ENCODE measurements around the gene RRP36.
A peak's percentile ranks its signal among the peaks of the same experiment; 100 is the strongest.
"Not testable (repeated sequence)": the region's sequence is repeated elsewhere in the genome, so short reads cannot be mapped to it uniquely, and the experiment has no call there.

RRP36 gene

DNA sequence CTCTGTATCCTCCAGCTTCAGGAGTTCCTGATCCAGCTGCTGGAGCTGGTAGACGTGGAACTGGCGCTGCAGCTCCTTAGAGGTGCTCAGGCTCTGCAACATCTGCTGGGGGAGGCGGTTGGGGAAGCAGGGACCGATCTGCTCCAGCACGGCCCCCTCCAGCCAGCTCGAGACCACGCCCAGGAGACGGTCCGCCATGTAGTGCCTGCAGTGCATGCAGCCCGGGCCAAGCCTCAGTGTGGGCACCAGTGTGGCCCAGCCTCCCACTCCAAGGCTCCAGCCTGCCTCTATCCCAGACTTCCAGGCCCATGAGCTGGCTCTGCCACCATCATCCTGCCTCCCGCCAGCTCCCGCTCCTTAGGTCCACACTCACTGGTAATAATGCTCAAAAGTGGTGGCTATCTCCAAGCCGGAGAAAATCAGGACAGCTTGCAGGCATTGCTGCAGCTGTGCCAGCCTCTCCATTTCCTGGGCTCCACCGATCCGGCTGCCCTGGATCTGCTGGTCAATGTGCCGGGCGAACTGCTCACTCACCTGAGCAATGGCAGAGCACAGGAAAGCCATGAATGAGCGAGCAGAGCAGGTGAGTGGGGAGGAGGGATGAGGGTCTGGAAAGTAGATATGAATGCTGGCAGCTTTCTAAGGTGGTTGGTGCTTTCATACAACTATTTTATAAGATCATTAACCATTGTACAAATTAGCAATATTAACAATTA, 19.3 kb downstream of the RRP36 start:
- Histone ChIP-seq H3K9me3 (ENCODE audit: control insufficient read depth, insufficient read depth, low read depth, low read length) (no peaks in the 10 kb centered on the region), H3K4me3 (ENCODE audit: low read depth, low read length) (no peak overlapping the region), H3K36me3 (ENCODE audit: control insufficient read depth in 2 of 2, insufficient read depth in 1 of 2, low read length in 2 of 2) (peaks cover 41 to 84% of the 10 kb centered on the region in 2 experiments), H3K27ac (ENCODE audit: extremely low read depth, low read depth, low read length) (no peak overlapping the region), H3K4me1 (ENCODE audit: control insufficient read depth, insufficient read depth, low read length) (no peaks in the 10 kb centered on the region)
- POLR2A ChIA-PET = interaction anchor here (0.7 to 2.4 kb wide), 5 partner anchors 9 to 20 kb away, joined by 3 to 6 read pairs (median 5); partner anchors contain the start of genes CUL7 and RRP36
- CTCF ChIA-PET = interaction anchor here (0.7 to 1.0 kb wide), 3 partner anchors 14 to 77 kb away, joined by 3 to 4 read pairs (median 4); no protein-coding TSS in a partner anchor
- TF ChIP-seq ZNF513 (tag by site-specific recombination; IDR thresholded peaks at IDR 0.05) (no peak), ZNF600 (tag by site-specific recombination; IDR thresholded peaks at IDR 0.05) (0 out of 2 replicates have a peak, but pooled peaks have one; percentile 19)

- not testable (repeated sequence) for H3K9me3 ChIP-seq (ENCODE audit: control insufficient read depth, insufficient read depth, low read depth, low read length); H3K27ac ChIP-seq (ENCODE audit: extremely low read depth, low read depth, low read length); H3K4me3 ChIP-seq (ENCODE audit: low read depth, low read length); H3K4me1 ChIP-seq (ENCODE audit: control insufficient read depth, insufficient read depth, low read length)
- peaks cover 34 to 86% of the 10 kb centered on the region in 2 experiments for H3K36me3 ChIP-seq (ENCODE audit: control insufficient read depth in 2 of 2, insufficient read depth in 1 of 2, low read length in 2 of 2)
- POLR2A ChIA-PET = interaction anchor here (1.3 to 4.2 kb wide), 4 partner anchors 8 to 18 kb away, joined by 3 to 17 read pairs (median 5); partner anchors contain the start of gene CUL7
- CTCF ChIA-PET = interaction anchor here (0.6 to 1.5 kb wide), 3 partner anchors 14 to 103 kb away, joined by 3 read pairs; no protein-coding TSS in a partner anchor
- peak; percentile 94 for TF ChIP-seq PRDM1 (tag by site-specific recombination; IDR thresholded peaks at IDR 0.05)
Observed at GRCh38 chr6:43041475-43041874, 20.1 kb downstream of the RRP36 start.

DNA sequence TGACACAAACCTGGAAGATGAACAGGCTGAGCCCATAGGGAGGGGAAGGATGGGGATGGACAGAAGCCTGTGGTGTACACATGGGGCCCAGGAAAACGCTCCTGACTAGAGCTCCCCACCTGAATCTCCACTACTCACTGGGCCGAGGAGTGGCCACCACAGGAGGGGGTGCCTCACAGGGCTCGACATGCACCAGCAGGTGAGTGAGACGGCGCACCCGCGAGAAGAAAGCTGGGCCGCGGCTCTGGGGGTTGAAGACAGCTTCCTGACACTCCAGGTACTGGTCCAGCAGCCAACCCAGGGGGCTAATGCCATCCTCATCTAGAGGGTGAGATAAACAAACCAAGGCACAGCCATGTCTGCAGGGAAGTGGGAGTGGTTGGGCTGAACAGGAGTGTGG, 21.9 kb downstream of the RRP36 start:
- Histone ChIP-seq H3K4me1 (ENCODE audit: control insufficient read depth, insufficient read depth, low read length) (no peaks in the 10 kb centered on the region), H3K4me3 (ENCODE audit: low read depth, low read length) (no peak overlapping the region), H3K27ac (ENCODE audit: extremely low read depth, low read depth, low read length) (no peak overlapping the region), H3K9me3 (ENCODE audit: control insufficient read depth, insufficient read depth, low read depth, low read length) (no peaks in the 10 kb centered on the region), H3K36me3 (ENCODE audit: control insufficient read depth in 2 of 2, insufficient read depth in 1 of 2, low read length in 2 of 2) (peaks cover 25 to 86% of the 10 kb centered on the region in 2 experiments)
- ChIA-PET CTCF (interaction anchor here (0.8 to 1.5 kb wide), 2 partner anchors 101 to 127 kb away, joined by 3 read pairs; no protein-coding TSS in a partner anchor), POLR2A (interaction anchor here (1.0 to 4.2 kb wide), 2 partner anchors 10 to 15 kb away, joined by 3 to 17 read pairs; partner anchors contain the start of gene CUL7)
- TF ChIP-seq ZNF121 (tag by site-specific recombination; IDR thresholded peaks at IDR 0.05) = no peak
- TF ChIP-seq ZNF350 (tag by site-specific recombination; IDR thresholded peaks at IDR 0.05) = no peak
- TF ChIP-seq, protein P1, sequence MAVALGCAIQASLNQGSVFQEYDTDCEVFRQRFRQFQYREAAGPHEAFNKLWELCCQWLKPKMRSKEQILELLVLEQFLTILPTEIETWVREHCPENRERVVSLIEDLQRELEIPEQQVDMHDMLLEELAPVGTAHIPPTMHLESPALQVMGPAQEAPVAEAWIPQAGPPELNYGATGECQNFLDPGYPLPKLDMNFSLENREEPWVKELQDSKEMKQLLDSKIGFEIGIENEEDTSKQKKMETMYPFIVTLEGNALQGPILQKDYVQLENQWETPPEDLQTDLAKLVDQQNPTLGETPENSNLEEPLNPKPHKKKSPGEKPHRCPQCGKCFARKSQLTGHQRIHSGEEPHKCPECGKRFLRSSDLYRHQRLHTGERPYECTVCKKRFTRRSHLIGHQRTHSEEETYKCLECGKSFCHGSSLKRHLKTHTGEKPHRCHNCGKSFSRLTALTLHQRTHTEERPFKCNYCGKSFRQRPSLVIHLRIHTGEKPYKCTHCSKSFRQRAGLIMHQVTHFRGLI (tag by site-specific recombination; IDR thresholded peaks at IDR 0.05) = 0 out of 2 replicates have a peak, but pooled peaks have one; percentile 25
- TF ChIP-seq, protein P2, sequence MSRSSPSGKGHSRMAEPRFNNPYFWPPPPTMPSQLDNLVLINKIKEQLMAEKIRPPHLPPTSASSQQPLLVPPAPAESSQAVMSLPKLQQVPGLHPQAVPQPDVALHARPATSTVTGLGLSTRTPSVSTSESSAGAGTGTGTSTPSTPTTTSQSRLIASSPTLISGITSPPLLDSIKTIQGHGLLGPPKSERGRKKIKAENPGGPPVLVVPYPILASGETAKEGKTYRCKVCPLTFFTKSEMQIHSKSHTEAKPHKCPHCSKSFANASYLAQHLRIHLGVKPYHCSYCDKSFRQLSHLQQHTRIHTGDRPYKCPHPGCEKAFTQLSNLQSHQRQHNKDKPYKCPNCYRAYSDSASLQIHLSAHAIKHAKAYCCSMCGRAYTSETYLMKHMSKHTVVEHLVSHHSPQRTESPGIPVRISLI (tag by site-specific recombination; IDR thresholded peaks at IDR 0.05) = no peak

DNA sequence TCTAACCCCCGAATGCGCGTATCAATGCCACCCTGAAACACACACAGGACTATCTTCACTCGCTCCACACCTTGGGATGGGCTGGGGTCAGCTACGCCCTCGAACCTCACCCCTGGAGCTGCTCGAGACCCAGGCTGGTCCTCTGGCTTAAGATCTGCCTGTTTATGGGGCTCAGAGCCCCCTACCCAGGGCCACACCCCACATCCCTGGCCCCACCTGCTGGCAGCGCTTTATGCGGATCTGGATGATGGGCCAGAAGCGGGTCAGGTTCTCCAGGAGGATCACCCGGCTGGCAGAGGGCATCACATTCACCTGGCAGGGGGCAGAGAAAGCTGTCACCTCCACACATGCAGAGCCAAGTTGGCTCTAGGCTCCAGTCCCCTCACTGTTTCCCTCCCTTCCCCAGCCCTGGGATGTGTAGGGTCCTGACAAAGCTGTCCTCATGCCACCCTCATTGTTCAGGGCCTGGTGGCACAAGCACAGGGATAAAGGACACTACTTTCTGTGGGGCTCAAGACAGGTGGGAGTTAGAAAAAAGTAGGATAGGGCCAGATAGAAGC, 24.0 kb downstream of the RRP36 start:
- Histone ChIP-seq H3K4me1 (ENCODE audit: control insufficient read depth, insufficient read depth, low read length) (no peaks in the 10 kb centered on the region), H3K9me3 (ENCODE audit: control insufficient read depth, insufficient read depth, low read depth, low read length) (no peaks in the 10 kb centered on the region), H3K36me3 (ENCODE audit: control insufficient read depth in 2 of 2, insufficient read depth in 1 of 2, low read length in 2 of 2) (peaks cover 29 to 86% of the 10 kb centered on the region in 2 experiments), H3K27ac (ENCODE audit: extremely low read depth, low read depth, low read length) (no peak overlapping the region), H3K4me3 (ENCODE audit: low read depth, low read length) (no peak overlapping the region)
- CTCF ChIA-PET = no interaction called here
- POLR2A ChIA-PET = interaction anchor here (0.6 to 4.2 kb wide), 3 partner anchors 8 to 635 kb away, joined by 3 to 17 read pairs (median 4); partner anchors contain the start of genes CUL7 and KLHDC3
- TF ChIP-seq ZNF48 (tag by site-specific recombination; IDR thresholded peaks at IDR 0.05) = no peak
- TF ChIP-seq ZNF175 (tag by site-specific recombination; IDR thresholded peaks at IDR 0.05) = no peak
- no peak for TF ChIP-seq OVOL3 (tag by site-specific recombination; IDR thresholded peaks at IDR 0.05)
- TF ChIP-seq ZNF350 (tag by site-specific recombination; IDR thresholded peaks at IDR 0.05) = no peak
- TF ChIP-seq ZNF624 (tag by site-specific recombination; IDR thresholded peaks at IDR 0.05) = no peak
- TF ChIP-seq ZFHX2 (tag by site-specific recombination; conservative IDR thresholded peaks at IDR 0.05) = no peak
- no peak for TF ChIP-seq ZNF221 (tag by site-specific recombination; IDR thresholded peaks at IDR 0.05; ENCODE audit: borderline replicate concordance)
- no peak for TF ChIP-seq ZNF16 (tag by site-specific recombination; IDR thresholded peaks at IDR 0.05; ENCODE audit: low read depth)
- no peak for TF ChIP-seq ZNF19 (tag by site-specific recombination; IDR thresholded peaks at IDR 0.05; ENCODE audit: low read depth)
- no peak for TF ChIP-seq ZBTB8A (tag by site-specific recombination; IDR thresholded peaks at IDR 0.05)
- TF ChIP-seq ZIC2 (tag by site-specific recombination; IDR thresholded peaks at IDR 0.05) = no peak
- no peak for TF ChIP-seq ZNF280C (tag by site-specific recombination; IDR thresholded peaks at IDR 0.05)
